OCI-LY3 (cell line): Measurements from ENCODE around the gene ANAPC10.
"Not testable (repeated sequence)": the region's sequence is repeated elsewhere in the genome, so short reads cannot be mapped to it uniquely, and the experiment has no call there.

Experiments
- H2AFZ ChIP-seq: fragments of 200-600, 300-600 bp; shearing (Covaris generic); 2 replicates; pipeline ENCODE4 v1.6.0; 2014; ENCODE audit warnings: antibody characterized with exemption, low read depth, low read length
- H3K27ac ChIP-seq: fragments of 200-600, 300-600 bp; sonication (generic); 2 replicates; pipeline ENCODE4 v1.5.1; 2014; ENCODE audit warnings: mild to moderate bottlenecking, low read length, moderate library complexity, mixed read lengths
- H3K27me3 ChIP-seq: fragments of 200-600, 300-600 bp; sonication (generic); 2 replicates; pipeline ENCODE4 v1.6.1; 2014; ENCODE audit warnings: low read depth, low read length, mixed read lengths
- H3K36me3 ChIP-seq: fragments of 200-600, 300-600 bp; sonication (generic); replicated peaks from 2 replicates; pipeline ENCODE3; 2014; ENCODE audit warnings: low read depth, low read length, mixed read lengths
- H3K4me1 ChIP-seq: fragments of 300-600, 200-600 bp; sonication (generic); 2 replicates; pipeline ENCODE4 v1.6.1; 2014; ENCODE audit warnings: low read length, mixed read lengths
- H3K4me2 ChIP-seq: fragments of 200-600, 300-600 bp; sonication (generic); 2 replicates; pipeline ENCODE4 v1.6.1; 2014; ENCODE audit warnings: low read length, mixed read lengths
- H3K4me3 ChIP-seq: fragments of 300-600, 200-600 bp; sonication (generic); 2 replicates; pipeline ENCODE4 v1.5.1; 2014; ENCODE audit warnings: antibody characterized with exemption, mild to moderate bottlenecking, low read length, moderate library complexity
- H3K79me2 ChIP-seq: fragments of 300-600, 200-600 bp; shearing (Covaris generic); 2 replicates; pipeline ENCODE4 v1.6.1; 2014; ENCODE audit warnings: mild to moderate bottlenecking, low read length, mixed read lengths
- H3K9ac ChIP-seq: fragments of 300-600, 200-600 bp; shearing (Covaris generic); 2 replicates; pipeline ENCODE4 v1.6.0; 2014; ENCODE audit warnings: mild to moderate bottlenecking, low read length, moderate library complexity
- H3K9me3 ChIP-seq: fragments of 200-600, 300-600 bp; shearing (Covaris generic); 2 replicates; pipeline ENCODE4 v1.6.1; 2014; ENCODE audit warnings: low read length, mixed read lengths; ENCODE audit not compliant: insufficient read depth
- H4K20me1 ChIP-seq: fragments of 200-600, 300-600 bp; sonication (generic); 2 replicates; pipeline ENCODE4 v1.6.1; 2016; ENCODE audit warnings: low read length, mixed read lengths; ENCODE audit not compliant: insufficient read depth
- CTCF ChIP-seq: fragments of 200-600, 300-600 bp; sonication (generic); IDR thresholded peaks from 2 replicates; pipeline ENCODE4 v1.5.1; 2014; ENCODE audit warnings: antibody characterized with exemption, low read length, low read depth
- EZH2phosphoT487 ChIP-seq: fragments of 200-600 bp; shearing (Covaris generic); IDR thresholded peaks from 2 replicates; pipeline ENCODE4 v1.6.1; 2018; ENCODE audit warnings: antibody characterized with exemption, mixed run types, low read depth

ANAPC10 gene, protein sequence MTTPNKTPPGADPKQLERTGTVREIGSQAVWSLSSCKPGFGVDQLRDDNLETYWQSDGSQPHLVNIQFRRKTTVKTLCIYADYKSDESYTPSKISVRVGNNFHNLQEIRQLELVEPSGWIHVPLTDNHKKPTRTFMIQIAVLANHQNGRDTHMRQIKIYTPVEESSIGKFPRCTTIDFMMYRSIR

GRCh38 chr4:145097821-145098674, at the start of gene ANAPC10, which contains the start of gene ABCE1:
TSS of gene ANAPC10 (minus strand) at chr4:145098196. CDS start at chr4:145096099, 2,097 bp downstream.
TSS of gene ABCE1 (plus strand) at chr4:145098311. CDS start at chr4:145104413, 6,102 bp downstream.
- peaks cover 12% of the 10 kb centered on the region; the same call in 1 of the 2 replicates for H3K9me3 ChIP-seq
- peak within 1 kb of the TSS; percentile 90 for H3K9ac ChIP-seq
- H3K79me2 ChIP-seq, result peaks cover 99% of the 10 kb centered on the region
- H4K20me1 ChIP-seq, result peaks cover 38% of the 10 kb centered on the region
- peak within 1 kb of the TSS; percentile 80 for H3K27ac ChIP-seq
- H3K27me3 ChIP-seq, result no peaks in the 10 kb centered on the region
- H3K4me2 ChIP-seq, result peak within 1 kb of the TSS; percentile 88
- TF ChIP-seq EZH2phosphoT487 (no peak), CTCF (peak; percentile 36)
- H3K4me3 ChIP-seq, result peak within 1 kb of the TSS; percentile 84
- H3K4me1 ChIP-seq, result peaks cover 45% of the 10 kb centered on the region
- H2AFZ ChIP-seq, result peak within 1 kb of the TSS; percentile 87
- peaks cover 50% of the 10 kb centered on the region for H3K36me3 ChIP-seq

- H2AFZ ChIP-seq, H3K27me3 ChIP-seq, H3K79me2 ChIP-seq, H3K9ac ChIP-seq, H3K4me2 ChIP-seq, H3K4me3 ChIP-seq, H3K9me3 ChIP-seq, H3K27ac ChIP-seq: not testable (repeated sequence)
- Histone ChIP-seq H4K20me1 (peaks cover 17% of the 10 kb centered on the region), H3K36me3 (peaks cover 34% of the 10 kb centered on the region), H3K4me1 (peaks cover 29% of the 10 kb centered on the region)
Observed at GRCh38 chr4:145136219-145136618, 38.2 kb upstream of the ANAPC10 start.

DNA sequence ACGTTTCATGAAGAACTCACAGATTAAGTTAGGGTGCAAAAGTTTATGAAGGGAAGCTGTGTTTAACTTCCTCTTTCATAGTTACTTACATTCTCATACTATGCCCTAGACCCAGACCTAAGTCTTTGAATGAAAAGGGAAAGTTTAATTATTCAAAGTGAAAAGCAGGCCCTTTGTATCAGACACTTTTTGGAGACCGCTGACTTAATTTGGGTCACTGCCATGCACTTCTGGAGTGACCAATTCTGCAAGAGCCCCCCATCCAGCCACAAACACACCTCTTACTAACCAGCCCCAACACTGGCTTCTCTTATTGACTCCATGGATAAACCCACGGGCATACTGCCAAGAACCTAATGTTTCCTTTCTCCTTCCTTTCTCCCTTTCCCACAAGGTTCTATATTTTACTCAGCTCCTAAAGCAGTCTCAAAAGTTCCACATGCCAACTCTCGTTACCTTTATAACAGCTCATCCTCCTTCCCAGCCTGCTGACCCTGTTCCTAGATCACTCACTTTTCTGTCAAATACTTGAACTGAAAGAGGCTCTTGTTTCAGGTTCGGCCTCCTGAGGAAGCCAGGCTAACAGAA, 34.6 kb upstream of the ANAPC10 start:
- TF ChIP-seq EZH2phosphoT487 (no peak), CTCF (no peak)
- Histone ChIP-seq H3K9me3 (no peaks in the 10 kb centered on the region), H3K79me2 (no peaks in the 10 kb centered on the region; the same call in 1 of the 2 replicates), H3K36me3 (peaks cover 31% of the 10 kb centered on the region), H3K4me2 (peak overlapping the region; percentile 80), H2AFZ (no peak overlapping the region), H3K27ac (peak overlapping the region; percentile 84), H4K20me1 (peaks cover 29% of the 10 kb centered on the region), H3K27me3 (no peaks in the 10 kb centered on the region), H3K9ac (peak overlapping the region; percentile 39; the same call in 1 of the 2 replicates), H3K4me3 (peak overlapping the region; percentile 60), H3K4me1 (peaks cover 37% of the 10 kb centered on the region)

GRCh38 chr4:145131848-145132247, 33.9 kb upstream of the ANAPC10 start:
- no peak overlapping the region for H3K9ac ChIP-seq
- H3K79me2 ChIP-seq, result no peaks in the 10 kb centered on the region; the same call in 1 of the 2 replicates
- TF ChIP-seq EZH2phosphoT487 (no peak), CTCF (no peak)
- peak overlapping the region; percentile 80 for H3K4me2 ChIP-seq
- H3K4me1 ChIP-seq, result peaks cover 37% of the 10 kb centered on the region
- peaks cover 29% of the 10 kb centered on the region for H4K20me1 ChIP-seq
- peak overlapping the region; percentile 84 for H3K27ac ChIP-seq
- peaks cover 36% of the 10 kb centered on the region for H3K36me3 ChIP-seq
- peak overlapping the region; percentile 60; the same call in 1 of the 2 replicates for H3K4me3 ChIP-seq
- H3K27me3 ChIP-seq, result no peaks in the 10 kb centered on the region
- no peak overlapping the region for H2AFZ ChIP-seq
- no peaks in the 10 kb centered on the region for H3K9me3 ChIP-seq
